Mammary epithelial cell (primary cell): ENCODE measurements around the gene EPN3.

ENCODE experiments used
- CTCF ChIP-seq, 2 donors: IDR thresholded peaks in 1 of 2; conservative IDR thresholded peaks in 1 of 2; 2 replicates each; pipeline ENCODE4 v1.5.1; 2011 to 2012; ENCODE audit warnings: inconsistent platforms in 2 of 2, low read length in 2 of 2, mild to moderate bottlenecking in 2 of 2, control low read depth in 1 of 2, low read depth in 1 of 2; ENCODE audit not compliant: insufficient read depth in 1 of 2; ENCODE audit errors: extremely low read depth in 1 of 2
- EZH2 ChIP-seq: IDR thresholded peaks from 2 replicates; pipeline ENCODE4 v1.6.1; 2012; ENCODE audit warnings: low read length, inconsistent platforms, borderline replicate concordance

DNA sequence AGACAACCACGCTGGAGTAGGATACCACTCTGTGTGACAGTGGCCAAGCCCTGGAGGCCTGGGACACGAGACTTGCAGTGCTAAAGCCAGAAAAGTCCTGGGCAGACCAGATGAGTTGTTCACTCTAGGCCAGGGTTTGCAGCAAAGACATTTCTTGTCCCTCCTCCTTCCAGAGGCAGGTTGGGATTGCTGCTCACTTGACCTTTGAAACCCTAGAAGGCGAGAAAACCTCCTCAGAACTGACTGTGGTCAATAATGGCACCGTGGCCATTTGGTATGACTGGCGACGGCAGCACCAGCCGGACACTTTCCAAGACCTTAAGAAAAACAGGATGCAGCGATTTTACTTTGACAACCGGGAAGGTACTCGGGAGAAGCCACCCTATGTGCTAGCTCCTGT lies 9.8 kb upstream of the EPN3 start:
- TF ChIP-seq CTCF (conservative IDR thresholded peaks at IDR 0.05 in 1 of 2, IDR thresholded peaks at IDR 0.05 in 1 of 2; ENCODE audit: extremely low read depth in 1 of 2, insufficient read depth in 1 of 2, low read depth in 1 of 2, low read length in 2 of 2) (no peak), EZH2 (no peak)
